WI38 (cell line): ENCODE measurements around the gene YWHAG.

ENCODE experiments used
- H3K4me3 ChIP-seq: 2 replicates; pipeline ENCODE4 v1.5.1; 2011; ENCODE audit warnings: low read depth, mild to moderate bottlenecking, control low read depth, low read length
- TF ChIP-seq, protein P1 (sequence below): IDR thresholded peaks from 2 replicates; pipeline ENCODE4 v1.5.1; 2012; ENCODE audit warnings: low read depth, mild to moderate bottlenecking, control low read depth, low read length

The YWHAG gene

DNA sequence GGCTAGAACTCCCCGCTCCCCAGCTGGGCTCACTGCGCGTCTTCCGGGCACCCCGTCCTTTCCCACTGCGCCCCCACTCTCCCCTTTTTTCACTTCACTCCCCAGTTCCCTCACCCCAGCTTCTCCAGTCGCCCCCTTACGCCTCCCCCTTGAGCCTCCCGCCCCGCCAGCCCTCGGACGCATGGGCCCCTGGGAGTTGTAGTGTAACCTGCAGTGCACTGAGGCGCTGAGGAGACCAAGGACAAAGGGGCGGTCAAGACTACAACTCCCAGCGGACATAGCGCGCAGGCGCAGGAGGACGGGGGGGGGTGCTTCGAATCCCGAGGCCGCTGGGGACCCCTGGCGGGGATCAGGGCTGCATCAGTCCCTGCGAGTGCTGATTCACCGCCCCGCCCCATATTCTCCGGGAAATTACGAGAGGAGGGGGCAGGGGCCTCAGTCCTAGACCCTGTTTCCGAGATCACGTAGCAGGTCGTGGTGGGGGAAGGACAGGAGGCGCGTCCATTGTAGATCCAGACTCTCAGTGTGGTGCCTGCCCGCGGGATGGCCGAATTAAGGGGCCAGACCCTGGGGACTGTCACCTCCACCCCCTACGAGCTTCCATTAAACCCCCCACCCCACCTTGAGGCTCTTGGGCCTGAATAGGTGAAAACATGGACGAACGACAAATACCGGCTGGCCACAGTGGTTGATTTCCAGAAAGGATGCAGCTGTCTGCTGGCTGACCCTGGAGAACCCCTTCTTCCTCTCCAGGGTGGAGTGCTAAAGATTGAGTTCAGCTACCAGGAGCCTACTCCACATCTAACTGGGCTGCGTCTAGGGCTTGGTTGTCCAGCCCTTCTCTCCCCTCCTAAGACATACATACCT lies 553 bp upstream of the YWHAG start:
- TF ChIP-seq, protein P1, sequence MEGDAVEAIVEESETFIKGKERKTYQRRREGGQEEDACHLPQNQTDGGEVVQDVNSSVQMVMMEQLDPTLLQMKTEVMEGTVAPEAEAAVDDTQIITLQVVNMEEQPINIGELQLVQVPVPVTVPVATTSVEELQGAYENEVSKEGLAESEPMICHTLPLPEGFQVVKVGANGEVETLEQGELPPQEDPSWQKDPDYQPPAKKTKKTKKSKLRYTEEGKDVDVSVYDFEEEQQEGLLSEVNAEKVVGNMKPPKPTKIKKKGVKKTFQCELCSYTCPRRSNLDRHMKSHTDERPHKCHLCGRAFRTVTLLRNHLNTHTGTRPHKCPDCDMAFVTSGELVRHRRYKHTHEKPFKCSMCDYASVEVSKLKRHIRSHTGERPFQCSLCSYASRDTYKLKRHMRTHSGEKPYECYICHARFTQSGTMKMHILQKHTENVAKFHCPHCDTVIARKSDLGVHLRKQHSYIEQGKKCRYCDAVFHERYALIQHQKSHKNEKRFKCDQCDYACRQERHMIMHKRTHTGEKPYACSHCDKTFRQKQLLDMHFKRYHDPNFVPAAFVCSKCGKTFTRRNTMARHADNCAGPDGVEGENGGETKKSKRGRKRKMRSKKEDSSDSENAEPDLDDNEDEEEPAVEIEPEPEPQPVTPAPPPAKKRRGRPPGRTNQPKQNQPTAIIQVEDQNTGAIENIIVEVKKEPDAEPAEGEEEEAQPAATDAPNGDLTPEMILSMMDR = peak; percentile 68
- peak overlapping the region; percentile 80 for H3K4me3 ChIP-seq

DNA sequence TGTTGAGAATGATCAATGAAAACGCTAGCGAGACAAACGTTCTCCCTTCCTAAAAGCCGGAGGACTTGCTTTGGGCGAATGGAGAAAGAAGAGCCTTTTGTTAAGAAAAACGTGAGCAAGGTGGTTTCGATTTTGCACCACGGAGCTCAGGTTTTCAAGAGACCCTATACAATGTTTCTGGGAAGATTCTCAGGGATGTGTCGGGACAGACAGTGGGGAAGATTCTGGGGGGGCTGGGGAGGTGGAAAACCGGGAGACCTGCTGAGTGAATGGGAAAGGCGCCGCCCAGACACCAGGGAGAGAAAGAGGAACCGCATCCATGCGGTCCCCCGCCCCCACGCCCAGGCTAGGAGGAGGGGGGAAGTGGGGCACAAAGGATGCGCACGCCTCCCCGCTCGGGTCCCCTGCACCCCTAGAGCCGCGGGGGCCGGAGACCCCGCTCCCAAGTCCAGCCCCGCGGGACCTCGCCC lies 745 bp downstream of the YWHAG start:
- TF ChIP-seq, protein P1 = no peak
- H3K4me3 ChIP-seq = peak overlapping the region; percentile 80

DNA sequence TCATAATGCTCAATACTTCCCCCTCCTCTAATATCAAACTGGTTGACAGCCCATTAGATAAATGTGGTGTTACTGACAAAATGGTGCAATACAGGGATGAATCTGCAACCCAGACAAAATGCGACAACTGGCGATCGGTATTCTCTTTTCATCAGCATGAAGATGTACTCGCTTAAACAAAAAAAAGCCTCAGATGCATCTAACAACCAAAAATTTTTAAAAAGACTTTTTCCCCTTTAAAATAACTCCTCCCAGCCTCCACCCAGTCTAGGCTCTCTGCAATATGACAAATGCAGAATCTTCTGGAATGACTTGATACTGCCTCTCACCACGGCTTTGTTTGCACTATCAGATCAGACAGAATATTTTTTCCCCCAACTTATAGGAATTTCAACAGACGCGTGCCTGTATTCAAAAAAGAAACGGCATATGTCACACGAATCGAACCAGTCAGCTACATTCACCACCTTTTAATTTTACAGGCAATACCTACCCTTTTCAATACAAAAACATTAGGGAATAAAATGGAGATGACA lies 1.2 kb downstream of the YWHAG start:
- TF ChIP-seq, protein P1 = no peak

DNA sequence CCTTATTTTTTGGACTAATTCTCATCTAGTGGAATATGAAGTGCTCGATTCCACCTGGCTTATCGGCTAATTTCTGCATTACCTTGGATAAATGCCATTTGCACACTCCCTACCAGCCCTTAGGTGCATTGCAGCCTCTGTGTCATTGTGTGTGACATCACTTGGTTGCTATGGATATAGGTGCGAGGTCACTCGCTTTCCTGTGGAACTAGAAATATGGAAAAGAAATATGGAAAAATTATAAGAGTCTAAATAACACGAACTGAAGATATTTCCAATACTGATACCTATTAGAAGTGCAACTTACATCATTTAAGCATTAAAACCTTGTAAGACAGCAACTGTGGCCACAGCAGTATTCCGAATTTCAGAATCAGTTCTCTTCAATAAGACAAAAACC lies 2.0 kb downstream of the YWHAG start:
- H3K4me3 ChIP-seq = peak overlapping the region; percentile 80
- TF ChIP-seq, protein P1 = no peak

More for the DNA sequence above, 1.2 kb downstream of the YWHAG start:
- H3K4me3 ChIP-seq = peak overlapping the region; percentile 80

DNA sequence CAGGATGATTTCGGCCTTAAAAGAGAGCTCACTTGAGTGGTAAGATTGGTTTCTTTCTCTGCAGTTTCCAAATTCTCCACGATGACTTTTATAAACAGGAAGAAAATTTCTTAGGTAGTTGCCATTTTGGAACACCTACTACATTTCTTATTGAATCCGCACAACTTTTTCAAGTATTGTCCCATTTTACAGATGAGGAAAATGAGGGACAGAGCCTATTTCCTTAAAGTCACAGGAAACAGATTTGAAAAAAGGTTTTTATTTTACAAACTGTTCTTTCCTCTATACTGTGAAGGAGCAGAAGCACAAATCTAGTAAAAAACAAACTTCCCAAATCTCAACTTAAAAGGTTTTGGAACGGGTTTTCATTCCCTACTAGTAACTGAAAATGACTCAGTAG lies 2.7 kb downstream of the YWHAG start:
- TF ChIP-seq, protein P1 = no peak
- H3K4me3 ChIP-seq = no peak overlapping the region; the same call in 1 of the 2 replicates

DNA sequence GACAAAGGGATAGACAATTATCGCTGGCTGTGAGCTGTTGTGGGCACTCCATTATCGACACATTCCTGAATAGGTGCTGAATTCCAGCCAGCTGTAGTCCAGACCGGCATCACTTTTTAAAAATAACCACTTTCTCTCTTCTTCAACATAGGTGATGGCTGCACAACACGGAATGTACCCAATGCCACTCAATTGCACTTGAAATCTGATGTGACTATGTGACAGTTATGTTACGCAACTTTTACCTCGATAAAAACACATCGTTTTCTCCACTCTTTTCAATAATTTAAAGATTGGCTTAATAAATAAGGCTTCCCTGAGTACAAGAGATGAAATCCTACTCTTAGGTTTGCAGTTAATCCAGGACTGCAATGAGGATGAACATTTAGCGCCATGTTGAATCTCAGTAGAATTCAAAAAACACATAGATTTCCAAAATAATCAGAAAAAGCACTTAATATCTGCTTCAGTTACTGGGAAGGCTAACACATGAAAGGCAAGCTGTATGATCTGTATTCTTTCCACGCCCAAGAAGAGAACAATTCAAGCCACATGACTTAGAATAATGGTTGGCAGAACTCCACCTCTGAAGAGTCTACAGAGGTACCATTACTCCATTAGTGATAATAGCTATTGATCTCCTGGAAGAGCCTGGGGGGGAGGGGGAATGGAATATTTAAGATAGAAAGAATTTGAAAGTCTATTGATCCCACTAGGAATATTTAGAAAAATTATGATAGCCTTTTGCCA lies 3.6 kb downstream of the YWHAG start:
- no peak overlapping the region for H3K4me3 ChIP-seq
- TF ChIP-seq, protein P1 = no peak
